T-helper 1 cell treated with Interleukin-12 subunit alpha and Interleukin-12 subunit beta and Interleukin-4 antibody, amounts not matched to agents 30 ng/mL and 1 ng/mL, for 36 hours (primary cell): ENCODE measurements around the gene CCDC15. TPM values are rescaled to one million over a fixed set of nuclear protein-coding genes. Genes with fewer than 3 reads are reported as not detected.
"Not testable (repeated sequence)": the region's sequence is repeated elsewhere in the genome, so short reads cannot be mapped to it uniquely, and the experiment has no call there.

Source experiments
- intact Hi-C: fragments of 100-400 bp; cut with micrococcal nuclease; formaldehyde crosslinking; loops from one replicate; pipeline ENCODE4 v1.15.1; 2024
- total RNA-seq: library from RNA; stranded (reverse); gene quantifications from 2 replicates; pipeline ENCODE4 v1.2.3, GENCODE V29; 2022

CCDC15 gene
- total RNA-seq, 1 donor from 2014 or later = 3.9 TPM

GRCh38 chr11:125078516-125079140 is 124.6 kb downstream of the CCDC15 start:
- intact Hi-C loops = no loop called here

- intact Hi-C loops = no loop called here
Measured at GRCh38 chr11:125079151-125079877, 125.3 kb downstream of the CCDC15 start.

GRCh38 chr11:125079878-125080530 is 126.0 kb downstream of the CCDC15 start:
- intact Hi-C loops = no loop called here

GRCh38 chr11:125080531-125080911 is 126.5 kb downstream of the CCDC15 start:
- intact Hi-C loops = no loop called here

GRCh38 chr11:125081098-125081798 is 127.2 kb downstream of the CCDC15 start:
- intact Hi-C loops = no loop called here

GRCh38 chr11:125082040-125082439 is 128.0 kb downstream of the CCDC15 start:
- intact Hi-C loops = no loop called here

GRCh38 chr11:125082611-125083311 is 128.8 kb downstream of the CCDC15 start:
- intact Hi-C loops = no loop called here

GRCh38 chr11:125083312-125084056 is 129.5 kb downstream of the CCDC15 start:
- intact Hi-C loops = no loop called here

- intact Hi-C loops = no loop called here
Measured at GRCh38 chr11:125084057-125084416, 130.0 kb downstream of the CCDC15 start.

GRCh38 chr11:125084761-125085231 is 130.8 kb downstream of the CCDC15 start:
- intact Hi-C loops = no loop called here

- intact Hi-C loops = no loop called here
Measured at GRCh38 chr11:125085301-125086081, 131.5 kb downstream of the CCDC15 start.

- intact Hi-C loops = no loop called here
Measured at GRCh38 chr11:125086633-125087296, 132.8 kb downstream of the CCDC15 start.

GRCh38 chr11:125088123-125088522 is 134.1 kb downstream of the CCDC15 start:
- intact Hi-C loops = no loop called here

- intact Hi-C loops = no loop called here
Measured at GRCh38 chr11:125088576-125089455, 134.8 kb downstream of the CCDC15 start.

GRCh38 chr11:125089481-125089880 is 135.5 kb downstream of the CCDC15 start:
- intact Hi-C loops = not testable (repeated sequence)

GRCh38 chr11:125090151-125090550 is 136.1 kb downstream of the CCDC15 start:
- intact Hi-C loops = not testable (repeated sequence)

GRCh38 chr11:125090816-125091215 is 136.8 kb downstream of the CCDC15 start:
- intact Hi-C loops = loop anchor here (1.0 kb wide), 1 partner anchor 50 kb away; no protein-coding TSS in a partner anchor
